HG03457 (cell line): ENCODE measurements around the gene MYBPC1.
"Not testable (repeated sequence)": the region's sequence is repeated elsewhere in the genome, so short reads cannot be mapped to it uniquely, and the experiment has no call there.

Experiments
- ATAC-seq: cut with Tn5 transposase; IDR thresholded peaks from one replicate; pipeline ENCODE4 v1.9.1; 2021; ENCODE audit warnings: moderate number of reproducible peaks; ENCODE audit not compliant: unreplicated experiment

MYBPC1 gene

GRCh38 chr12:101729842-101730241 lies 135.1 kb downstream of the MYBPC1 start:
- no peak for ATAC-seq

- no peak for ATAC-seq
These were observed 137.5 kb downstream of the MYBPC1 start for GRCh38 chr12:101732318-101732717.

GRCh38 chr12:101733166-101733565 lies 138.4 kb downstream of the MYBPC1 start:
- no peak for ATAC-seq

GRCh38 chr12:101734482-101734881 lies 139.7 kb downstream of the MYBPC1 start:
- ATAC-seq = not testable (repeated sequence)
